ENCODE data around the gene RPL7A.
A peak's percentile ranks its signal among the peaks of the same experiment; 100 is the strongest.

The RPL7A gene

GRCh38 chr9:133348718-133349573 is 928 bp downstream of the RPL7A start:
- no peak for DNase-seq (ENCODE audit: low spot score)

- DNase-seq (ENCODE audit: low spot score): no peak
Observed at GRCh38 chr9:133349965-133350616, 2.1 kb downstream of the RPL7A start.

GRCh38 chr9:133351526-133351907 is 3.5 kb downstream of the RPL7A start:
- DNase-seq (ENCODE audit: low spot score): no peak

GRCh38 chr9:133351908-133352634 is 4.1 kb downstream of the RPL7A start:
- peak; percentile 72 for DNase-seq (ENCODE audit: low spot score)

GRCh38 chr9:133352635-133353340 is 4.8 kb downstream of the RPL7A start:
- DNase-seq (ENCODE audit: low spot score): no peak

GRCh38 chr9:133353548-133353947 is 5.5 kb downstream of the RPL7A start:
- DNase-seq (ENCODE audit: low spot score): no peak

GRCh38 chr9:133354766-133355165 is 6.7 kb downstream of the RPL7A start:
- no peak for DNase-seq (ENCODE audit: low spot score)

GRCh38 chr9:133355881-133356357 is 7.9 kb downstream of the RPL7A start:
- DNase-seq (ENCODE audit: low spot score): no peak

- peak; percentile 93 for DNase-seq (ENCODE audit: low spot score)
Observed at GRCh38 chr9:133356391-133357091, 8.5 kb downstream of the RPL7A start, which contains the start of the genes SURF1 and SURF2. SURF1 (minus strand) TSS chr9:133356487; CDS start chr9:133356453, 34 bp downstream. SURF2 (plus strand) TSS chr9:133356550; CDS start chr9:133356593, 43 bp downstream.

GRCh38 chr9:133357656-133358055 is 9.6 kb downstream of the RPL7A start:
- DNase-seq (ENCODE audit: low spot score): no peak

- DNase-seq (ENCODE audit: low spot score): no peak
Observed at GRCh38 chr9:133359399-133360175, 11.6 kb downstream of the RPL7A start.

GRCh38 chr9:133360400-133361393 is 12.7 kb downstream of the RPL7A start:
- DNase-seq (ENCODE audit: low spot score): no peak

- no peak for DNase-seq (ENCODE audit: low spot score)
Observed at GRCh38 chr9:133361507-133362092, 13.6 kb downstream of the RPL7A start.

GRCh38 chr9:133362359-133363044 is 14.5 kb downstream of the RPL7A start:
- no peak for DNase-seq (ENCODE audit: low spot score)

GRCh38 chr9:133366435-133366834 is 18.4 kb downstream of the RPL7A start:
- no peak for DNase-seq (ENCODE audit: low spot score)

- DNase-seq (ENCODE audit: low spot score): no peak
Observed at GRCh38 chr9:133367221-133367620, 19.2 kb downstream of the RPL7A start.

- DNase-seq (ENCODE audit: low spot score): no peak
Observed at GRCh38 chr9:133367778-133368177, 19.8 kb downstream of the RPL7A start.

- no peak for DNase-seq (ENCODE audit: low spot score)
Observed at GRCh38 chr9:133368249-133368881, 20.3 kb downstream of the RPL7A start.
